ENCODE measurements around the gene CDC26.
"Not testable (repeated sequence)": the region's sequence is repeated elsewhere in the genome, so short reads cannot be mapped to it uniquely, and the experiment has no call there.

CDC26 gene

DNA sequence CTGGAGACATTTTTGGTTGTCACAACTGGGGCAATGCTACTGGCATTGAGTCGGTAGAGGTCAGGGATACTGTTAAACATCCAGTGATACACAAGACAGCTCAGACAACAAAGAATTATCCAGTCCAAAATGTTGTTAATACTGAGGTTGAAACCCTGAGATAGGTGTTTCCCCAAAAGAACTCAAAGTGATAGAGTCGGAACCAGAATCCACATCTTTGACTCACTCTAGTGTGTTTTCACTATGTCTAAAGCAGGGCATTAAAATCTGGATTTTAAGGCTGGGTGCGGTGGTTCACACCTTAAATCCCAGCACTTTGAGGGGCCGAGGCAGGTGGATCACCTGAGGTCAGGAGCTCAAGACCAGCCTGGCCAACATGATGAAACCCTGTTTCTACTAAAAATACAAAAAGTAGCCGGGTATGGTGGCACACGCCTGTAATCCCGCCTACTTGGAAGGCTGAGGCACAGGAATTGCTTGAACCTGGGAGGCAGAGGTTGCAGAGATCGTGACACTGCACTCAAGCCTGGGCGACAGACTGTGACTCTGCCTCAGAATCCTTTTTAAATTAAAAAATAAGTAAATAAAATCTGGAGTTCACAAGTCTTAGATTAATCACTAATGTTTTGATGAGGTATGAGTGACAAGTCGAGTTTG lies 37.0 kb downstream of the CDC26 start:
- DNase-seq (ENCODE audit: low spot score): no peak

GRCh38 chr9:113237026-113237425 lies 38.3 kb downstream of the CDC26 start:
- no peak for DNase-seq (ENCODE audit: low spot score)

DNA sequence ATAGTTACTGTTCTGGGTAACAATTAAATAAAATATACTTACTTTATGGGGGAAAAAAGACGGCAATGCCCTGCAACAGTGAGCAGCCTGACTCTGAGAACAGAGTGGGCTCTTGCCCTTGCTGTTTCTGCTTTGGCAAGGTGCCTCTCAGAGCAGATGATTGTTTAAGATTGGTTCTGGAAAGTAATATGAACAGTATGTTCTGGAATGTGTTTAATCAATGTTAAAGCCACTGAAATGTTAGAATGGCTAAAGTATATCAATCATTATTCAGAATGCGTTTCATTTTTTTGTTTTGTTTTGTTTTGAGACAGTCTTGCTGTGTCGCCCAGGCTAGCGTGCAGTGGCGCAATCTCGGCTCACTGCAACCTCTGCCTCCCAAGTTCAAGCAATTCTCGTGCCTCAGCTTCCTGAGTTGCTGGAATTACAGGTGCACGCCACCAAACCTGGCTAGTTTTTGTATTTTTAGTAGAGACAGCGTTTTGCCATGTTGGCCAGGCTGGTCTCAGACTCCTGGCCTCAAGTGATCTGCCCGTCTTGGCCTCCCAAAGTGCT lies 39.6 kb downstream of the CDC26 start:
- not testable (repeated sequence) for DNase-seq (ENCODE audit: low spot score)

DNA sequence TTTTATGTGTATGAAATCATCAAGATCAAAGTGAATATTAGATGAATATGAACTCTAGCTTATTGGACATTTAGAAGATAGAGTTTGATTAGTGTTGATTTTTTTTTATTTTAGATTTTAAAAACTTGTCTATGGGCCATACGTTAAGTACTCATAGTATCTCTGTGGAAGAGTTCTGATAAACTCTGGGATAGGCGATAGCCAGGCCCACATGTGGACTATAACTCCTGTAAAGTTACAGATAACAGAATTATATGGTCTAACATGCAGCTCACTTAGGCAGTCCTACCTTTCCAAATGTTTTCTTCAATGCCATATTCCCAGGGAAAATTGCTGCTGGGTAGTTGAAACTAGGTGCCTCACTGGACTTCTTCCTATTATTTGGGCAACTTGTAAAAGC lies 43.7 kb downstream of the CDC26 start:
- DNase-seq (ENCODE audit: low spot score): no peak

DNA sequence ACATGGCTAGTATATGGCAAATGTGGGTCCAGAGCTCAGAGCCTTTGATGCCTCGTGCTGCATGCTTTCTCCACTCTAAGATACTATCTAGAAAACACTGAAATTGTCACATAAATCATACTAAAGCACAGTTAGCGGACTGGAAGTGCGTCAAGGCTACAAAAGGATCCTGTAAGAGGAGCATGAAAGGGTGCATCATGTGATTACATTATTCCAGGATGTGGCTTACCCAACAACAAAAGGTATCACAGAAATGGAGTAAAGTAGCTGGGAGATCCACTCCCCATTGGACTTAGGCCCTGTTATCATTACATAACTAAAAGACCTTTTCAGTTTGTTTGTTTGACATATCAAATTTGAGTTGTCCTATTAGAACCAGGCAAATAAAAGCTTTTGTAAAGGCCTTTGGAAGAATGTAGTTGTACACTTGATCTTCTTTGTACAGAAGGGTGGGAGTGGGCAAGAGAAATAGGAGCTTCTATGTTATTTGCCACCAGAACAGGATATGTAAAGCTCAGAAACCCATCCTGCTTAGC lies 47.2 kb downstream of the CDC26 start:
- peak; percentile 44 for DNase-seq (ENCODE audit: low spot score)

DNA sequence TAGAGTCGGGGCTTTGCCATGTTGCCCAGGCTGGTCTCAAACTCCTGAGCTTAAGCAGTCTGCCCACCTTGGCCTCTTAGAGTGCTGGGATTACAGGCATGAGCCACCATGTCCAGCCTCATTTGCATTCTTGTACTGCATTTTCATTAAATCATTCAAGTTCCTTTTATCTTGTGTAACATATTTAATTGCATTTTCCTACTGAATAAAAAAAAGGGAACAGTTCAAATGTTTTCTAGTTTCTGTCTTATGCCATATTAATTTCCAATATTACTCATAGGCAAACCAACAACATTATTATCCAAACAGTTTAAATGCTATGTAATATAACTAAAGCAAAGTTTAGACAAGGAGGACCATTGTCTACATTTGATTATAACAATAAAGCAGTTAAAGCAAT lies 47.9 kb downstream of the CDC26 start:
- DNase-seq (ENCODE audit: low spot score): no peak

DNA sequence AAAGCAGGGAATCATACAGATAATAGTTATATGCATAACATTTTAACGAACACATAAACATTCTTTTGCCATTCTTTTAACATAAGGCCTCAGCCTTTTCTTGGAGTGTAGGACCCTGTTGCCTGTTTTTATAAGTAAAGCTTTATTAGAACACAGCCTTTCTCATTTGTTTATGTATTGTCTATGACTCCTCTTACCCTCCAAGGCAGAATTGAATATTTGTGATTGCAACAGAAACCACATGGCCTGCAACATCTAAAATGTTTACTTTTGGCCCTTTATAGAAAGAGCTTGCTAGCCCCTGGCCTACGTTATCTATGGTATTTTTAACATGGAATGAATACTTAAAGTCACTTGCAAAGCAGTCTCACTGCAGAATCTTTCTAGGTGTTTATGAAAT lies 51.4 kb downstream of the CDC26 start:
- DNase-seq (ENCODE audit: low spot score): no peak

GRCh38 chr9:113222482-113222841 lies 52.9 kb downstream of the CDC26 start:
- peak; percentile 25 for DNase-seq (ENCODE audit: low spot score)

GRCh38 chr9:113221800-113222481 lies 53.4 kb downstream of the CDC26 start:
- DNase-seq (ENCODE audit: low spot score): peak; percentile 26

GRCh38 chr9:113221003-113221799 lies 54.2 kb downstream of the CDC26 start, which contains the start of the genes FKBP15 and SLC31A1:
Gene FKBP15, minus strand, starts transcription at chr9:113221277. Its CDS starts 34 bp downstream, at chr9:113221243.
Gene SLC31A1, plus strand, starts transcription at chr9:113221544. Its CDS starts 34,605 bp downstream, at chr9:113256149.
- peak; percentile 98 for DNase-seq (ENCODE audit: low spot score)

DNA sequence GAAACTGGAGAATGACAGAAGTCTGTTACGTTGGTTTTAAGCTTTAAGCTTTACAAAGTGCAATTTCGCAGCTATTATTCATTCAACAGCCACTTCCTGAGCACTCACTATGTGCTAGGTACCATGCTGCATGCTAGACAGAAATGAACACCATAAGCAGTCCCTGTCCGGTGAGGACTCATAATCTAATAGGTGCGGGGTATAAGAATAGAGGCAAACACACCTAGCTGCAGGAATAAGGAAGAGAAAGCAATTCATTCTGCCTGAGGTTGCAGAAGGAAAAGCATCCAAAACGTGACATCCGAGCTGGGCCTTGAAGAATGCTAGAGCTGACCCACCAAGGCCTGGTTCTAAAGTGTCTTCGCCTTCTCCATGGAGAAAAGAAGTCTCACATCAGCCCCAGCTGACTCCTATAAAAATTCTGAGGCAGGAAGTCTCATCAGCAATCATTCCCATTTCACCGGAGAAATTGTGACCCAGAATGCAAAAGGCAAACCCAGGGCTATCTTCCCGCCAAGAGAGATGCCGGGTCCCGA lies 54.8 kb downstream of the CDC26 start:
- DNase-seq (ENCODE audit: low spot score): peak; percentile 9

- DNase-seq (ENCODE audit: low spot score): peak; percentile 5
These were observed 55.4 kb downstream of the CDC26 start for GRCh38 chr9:113219969-113220368.

DNA sequence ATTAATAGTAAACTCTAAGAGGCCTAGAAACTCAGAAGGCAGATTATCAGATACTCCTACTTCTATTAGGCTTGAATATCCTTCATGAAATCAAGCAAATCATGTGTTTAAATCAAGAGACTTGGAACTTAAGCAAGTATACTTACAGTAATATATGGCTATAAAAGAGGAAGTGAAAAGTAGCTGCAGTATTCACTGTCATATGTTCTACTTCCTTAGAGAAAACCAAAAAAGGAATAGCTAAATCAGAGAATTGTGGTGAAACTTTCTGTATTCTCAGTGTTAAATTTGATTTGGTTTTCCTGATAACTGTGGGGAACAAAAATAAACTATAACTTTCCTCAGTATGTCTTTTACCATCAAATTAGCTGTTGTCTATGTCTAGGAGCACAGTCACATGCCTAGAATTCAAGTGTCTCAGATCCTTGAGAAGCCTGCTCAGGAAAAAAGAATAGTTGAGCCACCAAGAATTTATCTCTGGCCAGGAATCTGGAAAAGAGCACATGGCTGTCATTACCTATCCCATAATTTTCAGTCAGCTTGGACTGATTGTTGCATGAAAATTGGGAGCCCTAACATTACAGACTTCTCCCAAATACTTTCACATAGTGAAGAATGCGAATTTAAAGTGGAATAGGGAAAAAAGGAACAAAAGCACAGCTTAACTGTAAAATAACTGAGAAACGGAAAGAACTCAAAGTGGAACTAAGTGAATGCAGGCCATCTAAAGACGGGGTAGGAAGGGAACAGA lies 56.0 kb downstream of the CDC26 start:
- DNase-seq (ENCODE audit: low spot score): no peak

Measured in SW480 (cell line).